Activated CD4-positive, CD25-positive, alpha-beta regulatory T cell treated with anti-CD3 and anti-CD28 coated beads, Interleukin-2, amount 50 U/mL, for 16 hours (primary cell): ENCODE data around the gene ADAM23.

Experiments used
- DNase-seq: peaks from one replicate; pipeline ENCODE4 v3.0.0-alpha.2; 2020; ENCODE audit warnings: low read depth, low spot score

Gene ADAM23

GRCh38 chr2:206438196-206438724 is 5.1 kb upstream of the ADAM23 start:
- DNase-seq, result no peak

GRCh38 chr2:206442474-206442832 is 879 bp upstream of the ADAM23 start:
- DNase-seq, result no peak

DNA sequence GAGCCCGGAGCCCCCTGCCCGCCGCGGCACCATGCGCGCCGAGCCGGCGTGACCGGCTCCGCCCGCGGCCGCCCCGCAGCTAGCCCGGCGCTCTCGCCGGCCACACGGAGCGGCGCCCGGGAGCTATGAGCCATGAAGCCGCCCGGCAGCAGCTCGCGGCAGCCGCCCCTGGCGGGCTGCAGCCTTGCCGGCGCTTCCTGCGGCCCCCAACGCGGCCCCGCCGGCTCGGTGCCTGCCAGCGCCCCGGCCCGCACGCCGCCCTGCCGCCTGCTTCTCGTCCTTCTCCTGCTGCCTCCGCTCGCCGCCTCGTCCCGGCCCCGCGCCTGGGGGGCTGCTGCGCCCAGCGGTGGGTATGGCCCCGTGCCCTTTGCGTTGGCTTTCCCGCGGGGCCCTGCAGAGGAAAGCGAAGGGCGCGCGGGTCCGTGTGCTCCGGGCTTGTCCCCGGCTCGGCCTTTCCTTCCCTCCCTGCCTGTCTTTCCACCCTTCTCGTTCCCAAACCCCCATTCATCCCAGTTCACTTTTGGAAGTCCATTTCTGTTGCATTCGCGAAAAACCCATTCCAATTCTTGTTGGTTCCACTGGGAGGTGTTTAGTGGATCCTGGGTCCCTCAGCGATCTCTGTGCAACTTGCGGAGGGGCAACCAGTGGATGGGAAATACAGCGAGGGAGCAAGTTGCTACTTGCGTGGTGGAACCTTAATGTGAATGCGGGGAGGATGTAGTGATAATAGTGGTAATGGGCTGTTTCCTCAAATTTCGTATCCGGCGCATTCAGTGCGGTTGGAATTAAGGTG is 599 bp downstream of the ADAM23 start:
- no peak for DNase-seq

- no peak for DNase-seq
These were observed 2.6 kb downstream of the ADAM23 start for GRCh38 chr2:206445948-206446347.

GRCh38 chr2:206452242-206452641 is 8.9 kb downstream of the ADAM23 start:
- no peak for DNase-seq

- DNase-seq, result no peak
These were observed 9.4 kb downstream of the ADAM23 start for GRCh38 chr2:206452750-206453149.

DNA sequence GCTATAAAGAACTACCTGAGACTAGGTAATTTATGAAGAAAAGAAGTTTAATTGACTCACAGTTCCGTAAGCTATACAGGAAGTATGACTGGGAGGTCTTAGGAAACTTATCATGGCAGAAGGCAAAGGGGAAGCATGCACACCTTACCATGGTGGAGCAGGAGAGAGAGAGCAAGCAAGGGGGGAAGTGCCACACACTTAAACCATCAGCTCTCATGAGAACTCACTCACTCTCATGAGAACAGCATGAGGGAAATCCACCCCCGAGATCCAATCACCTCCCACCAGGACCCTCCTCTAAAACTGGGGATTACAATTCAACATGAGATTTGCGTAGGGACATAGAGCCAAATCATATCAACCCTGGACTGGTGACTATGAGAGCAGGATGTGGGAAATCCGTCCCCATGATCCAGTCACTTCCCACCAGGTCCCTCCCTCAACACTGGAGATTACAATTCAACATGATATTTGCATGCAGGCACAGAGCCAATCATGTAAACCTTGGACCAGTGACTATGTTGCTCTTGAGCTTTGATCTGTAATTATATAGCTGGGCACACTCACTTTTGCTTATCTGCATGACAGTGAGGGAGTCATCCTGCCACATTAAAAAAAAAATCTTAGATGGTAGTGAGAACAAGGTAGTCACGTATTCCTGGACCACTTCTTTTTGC is 12.9 kb downstream of the ADAM23 start:
- DNase-seq, result no peak

DNA sequence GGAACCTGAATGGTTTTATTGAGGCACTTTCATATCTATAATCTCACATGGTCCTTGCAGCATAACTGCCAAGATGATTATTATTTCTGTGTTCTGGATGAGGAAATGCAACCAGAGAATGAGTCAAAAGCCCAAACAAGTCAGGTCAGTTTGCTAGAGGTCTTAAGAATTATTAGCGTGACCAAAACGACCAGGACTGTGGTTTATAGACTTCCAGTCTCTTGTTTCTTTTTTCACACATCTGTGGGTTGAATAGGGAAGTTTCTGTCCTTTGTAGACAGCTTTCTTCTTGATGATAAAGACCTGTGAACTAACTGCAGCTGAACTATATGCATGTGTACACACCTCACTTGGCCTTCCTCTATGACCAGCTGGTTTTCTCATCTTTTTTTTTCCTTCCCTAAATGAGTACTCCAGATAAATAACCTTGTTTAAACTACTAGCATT is 13.9 kb downstream of the ADAM23 start:
- DNase-seq, result no peak

GRCh38 chr2:206462240-206462854 is 19.0 kb downstream of the ADAM23 start:
- DNase-seq, result no peak

DNA sequence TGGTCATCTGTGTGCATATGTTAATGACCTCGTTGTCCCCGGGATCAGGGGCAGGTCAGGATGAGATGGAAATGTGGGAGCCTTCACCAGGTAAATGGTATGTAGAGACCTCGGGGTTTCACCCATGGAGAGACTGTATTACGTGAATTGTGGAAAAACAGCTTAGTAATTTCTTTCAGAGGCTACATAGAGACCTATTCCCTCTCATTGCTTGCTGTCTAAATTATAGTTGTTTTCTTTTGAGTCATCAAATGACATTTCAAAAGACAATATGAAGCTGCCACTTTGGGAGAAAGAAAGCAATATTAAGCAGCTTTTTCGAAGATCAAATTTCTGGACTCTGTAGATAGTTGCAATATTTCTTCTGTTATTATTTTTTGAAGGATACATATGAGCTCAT is 20.4 kb downstream of the ADAM23 start:
- DNase-seq, result no peak

- DNase-seq, result no peak
These were observed 21.3 kb downstream of the ADAM23 start for GRCh38 chr2:206464597-206464996.

- DNase-seq, result no peak
These were observed 28.3 kb downstream of the ADAM23 start for GRCh38 chr2:206471524-206472062.

DNA sequence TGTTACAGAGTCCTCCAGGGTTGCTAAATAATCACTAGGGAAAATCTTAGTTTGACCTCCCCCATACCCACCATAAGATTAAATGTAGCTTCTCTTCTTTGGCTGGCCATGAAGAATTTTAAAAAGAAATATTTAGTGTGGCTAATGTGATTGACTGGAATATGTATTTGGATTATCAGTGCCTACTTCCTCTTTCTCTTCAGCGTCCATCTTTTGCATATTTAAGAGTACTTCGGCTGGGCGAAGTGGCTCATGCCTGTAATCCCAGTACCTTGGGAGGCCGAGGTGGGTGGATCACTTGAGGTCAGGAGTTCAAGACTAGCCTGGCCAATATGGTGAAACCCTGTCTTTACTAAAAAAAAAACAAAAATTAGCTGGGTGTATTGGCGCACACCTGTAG is 28.8 kb downstream of the ADAM23 start:
- no peak for DNase-seq

DNA sequence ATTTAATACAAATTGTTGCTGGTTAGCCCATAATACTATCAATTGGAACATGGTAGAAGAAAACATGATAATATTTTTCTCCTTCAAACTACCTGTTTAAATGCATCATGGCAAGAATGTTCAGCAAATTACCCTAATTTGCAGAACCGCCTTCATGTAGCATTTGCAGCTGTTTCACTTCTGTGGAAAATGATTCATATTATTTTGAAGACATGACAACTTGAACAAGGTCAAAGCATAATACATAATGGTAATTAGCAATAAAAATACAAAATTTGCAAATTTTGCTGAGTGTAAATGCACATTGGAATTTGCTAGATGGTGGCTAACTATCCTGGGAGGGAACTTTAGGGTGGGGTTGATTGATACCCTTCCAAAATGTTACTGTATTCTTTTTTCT is 30.8 kb downstream of the ADAM23 start:
- no peak for DNase-seq

DNA sequence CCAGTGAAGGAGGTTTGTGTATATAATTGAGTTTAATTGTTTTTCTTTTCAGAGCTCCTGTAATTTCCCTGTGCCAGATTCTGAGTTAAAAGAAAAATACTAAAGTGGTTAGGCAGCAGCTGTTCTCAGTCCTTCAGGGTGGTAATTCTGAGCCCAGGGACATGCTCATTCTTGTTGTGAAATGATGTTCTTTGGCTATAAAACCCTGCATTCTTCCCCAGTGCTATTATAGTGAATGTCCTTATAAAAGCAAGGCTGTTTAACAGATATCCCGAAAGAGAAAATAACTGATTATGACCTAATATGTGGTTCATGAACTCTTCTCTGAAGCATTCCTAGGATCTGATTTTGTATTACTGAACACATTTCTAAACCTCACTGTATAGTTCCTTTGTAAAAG is 34.0 kb downstream of the ADAM23 start:
- no peak for DNase-seq

- DNase-seq, result no peak
These were observed 35.0 kb downstream of the ADAM23 start for GRCh38 chr2:206478340-206478739.

DNA sequence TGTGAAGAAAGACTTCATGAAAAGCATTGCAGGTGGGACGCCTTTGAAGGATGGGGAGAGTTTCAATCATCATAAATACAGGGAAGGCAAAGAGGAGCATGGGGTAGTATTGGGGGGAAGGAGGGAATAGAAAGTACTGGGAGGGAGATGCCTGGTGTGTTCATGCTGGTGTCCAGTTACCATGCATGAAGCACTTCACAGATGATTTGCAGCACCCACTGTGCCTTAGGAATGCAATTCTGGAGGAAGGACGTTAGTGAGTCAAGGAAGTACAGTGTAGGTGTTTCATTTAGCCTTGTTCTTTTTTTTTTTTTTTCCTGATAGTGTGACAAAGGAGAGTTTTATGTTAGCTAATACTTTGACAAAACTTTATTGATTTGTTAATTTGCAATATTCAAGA is 36.8 kb downstream of the ADAM23 start:
- DNase-seq, result no peak

DNA sequence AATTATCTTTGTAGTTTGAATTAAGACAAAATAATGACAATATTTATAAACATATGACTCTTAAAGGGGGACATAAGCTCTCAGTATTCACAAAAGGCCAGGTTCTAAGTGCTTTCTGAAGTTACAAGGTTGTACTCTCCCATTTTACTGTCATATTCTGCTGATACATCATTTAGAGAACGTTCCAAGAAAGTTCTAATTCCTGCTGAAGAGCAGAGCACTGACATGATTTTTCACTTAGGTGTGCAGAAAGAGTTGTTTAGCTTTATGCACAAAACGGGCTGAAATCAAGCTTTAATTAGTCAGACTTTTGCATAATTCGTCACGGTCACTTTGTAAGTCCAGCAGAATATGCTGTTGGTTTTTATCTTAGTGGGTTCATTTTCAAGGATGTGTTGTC is 37.3 kb downstream of the ADAM23 start:
- no peak for DNase-seq

- DNase-seq, result no peak
These were observed 37.7 kb downstream of the ADAM23 start for GRCh38 chr2:206481056-206481455.

DNA sequence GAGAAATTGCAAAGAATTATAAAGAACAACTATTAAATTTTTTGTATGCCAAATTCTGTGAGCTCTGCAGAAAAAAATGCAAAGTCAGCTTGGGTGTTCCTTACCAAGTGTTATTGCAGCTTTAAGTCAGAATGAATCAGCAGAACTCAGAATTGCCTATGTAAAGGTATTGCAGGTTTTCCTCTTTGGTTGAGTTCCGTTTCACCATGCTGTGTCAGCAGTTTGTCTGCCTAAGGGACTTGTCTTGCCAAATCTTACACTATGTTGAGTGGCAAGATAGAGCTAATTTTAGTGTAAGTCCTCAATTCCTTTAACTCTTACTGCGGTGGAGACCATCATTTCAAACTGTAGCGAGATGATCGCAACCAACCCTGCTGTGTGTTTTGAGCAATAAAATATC is 38.8 kb downstream of the ADAM23 start:
- DNase-seq, result no peak

DNA sequence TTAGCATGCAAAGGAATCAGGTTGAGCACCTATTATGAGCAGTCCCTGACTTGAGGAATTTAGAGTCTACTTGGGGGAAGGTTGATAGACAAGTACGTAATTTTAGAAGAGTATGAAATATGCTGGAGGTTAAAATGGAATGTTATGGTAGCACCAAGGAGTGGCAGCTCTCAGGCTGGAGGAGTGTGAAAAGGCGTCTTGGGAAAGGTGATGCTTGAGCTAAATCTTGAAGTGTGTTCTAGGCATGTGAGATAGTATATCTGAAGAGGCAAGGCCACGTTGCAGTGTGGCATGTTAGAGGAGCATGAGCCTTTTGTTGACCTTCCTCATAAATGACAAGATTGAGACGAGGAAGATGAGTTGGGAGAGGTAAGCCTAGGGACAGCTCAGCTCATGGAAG is 39.3 kb downstream of the ADAM23 start:
- DNase-seq, result no peak

- DNase-seq, result no peak
These were observed 44.7 kb downstream of the ADAM23 start for GRCh38 chr2:206488053-206488452.
